GM13976 (cell line): Measurements from ENCODE around the gene C1orf115.

Experiments
- DNase-seq: peaks from one replicate; pipeline ENCODE4 v3.0.0; 2012; ENCODE audit warnings: low spot score
- CTCF ChIP-seq: IDR thresholded peaks from 2 replicates; pipeline ENCODE4 v1.5.1; 2012; ENCODE audit warnings: borderline replicate concordance, mild to moderate bottlenecking; ENCODE audit not compliant: insufficient read depth; ENCODE audit errors: extremely low read depth, missing control alignments, control extremely low read depth
- in situ Hi-C: fragments of 300-500 bp; cut with MboI; formaldehyde crosslinking; loops from one replicate; pipeline ENCODE4 v1.12.0; 2022; ENCODE audit warnings: low sequenced_read_pairs, mixed read lengths, inconsistent platforms; ENCODE audit not compliant: unreplicated experiment

The C1orf115 gene

GRCh38 chr1:220698607-220699016, 8.4 kb downstream of the C1orf115 start:
- DNase-seq: no peak
- in situ Hi-C loops: no loop called here
- no peak for TF ChIP-seq CTCF

- DNase-seq: no peak
- TF ChIP-seq CTCF: no peak
- in situ Hi-C loops: no loop called here
Measured at GRCh38 chr1:220699044-220699443, 8.9 kb downstream of the C1orf115 start.

DNA sequence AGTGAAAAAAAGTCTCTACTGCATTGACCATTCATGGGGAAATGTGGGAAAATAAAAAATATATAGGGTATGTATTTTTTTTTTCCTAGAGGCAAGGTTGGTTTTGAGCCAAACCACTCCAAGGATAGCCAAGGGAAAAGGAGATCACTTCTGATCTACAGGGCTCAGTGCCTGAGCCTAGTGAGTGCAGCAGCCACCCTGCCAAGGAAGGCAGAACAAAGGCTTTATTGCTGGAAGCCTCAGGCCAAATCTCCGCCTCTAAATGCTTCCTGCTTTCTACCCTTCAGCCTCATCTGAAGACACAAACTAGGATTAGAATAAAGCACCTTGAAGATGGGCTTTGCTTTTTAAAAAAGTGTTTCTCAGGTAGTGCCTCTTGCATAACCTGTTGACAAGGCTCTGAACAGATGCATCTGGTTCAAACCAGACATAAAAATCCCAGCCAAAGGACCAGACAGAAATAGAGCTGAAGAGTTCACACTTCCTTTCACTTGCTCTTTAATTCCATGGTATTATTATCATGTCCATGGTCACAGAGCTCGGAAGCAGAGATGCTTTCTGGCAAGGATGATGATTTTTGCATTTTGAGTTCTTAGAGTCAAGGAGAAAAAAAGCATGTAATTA, 10.5 kb downstream of the C1orf115 start:
- no peak for DNase-seq
- TF ChIP-seq CTCF: no peak

DNA sequence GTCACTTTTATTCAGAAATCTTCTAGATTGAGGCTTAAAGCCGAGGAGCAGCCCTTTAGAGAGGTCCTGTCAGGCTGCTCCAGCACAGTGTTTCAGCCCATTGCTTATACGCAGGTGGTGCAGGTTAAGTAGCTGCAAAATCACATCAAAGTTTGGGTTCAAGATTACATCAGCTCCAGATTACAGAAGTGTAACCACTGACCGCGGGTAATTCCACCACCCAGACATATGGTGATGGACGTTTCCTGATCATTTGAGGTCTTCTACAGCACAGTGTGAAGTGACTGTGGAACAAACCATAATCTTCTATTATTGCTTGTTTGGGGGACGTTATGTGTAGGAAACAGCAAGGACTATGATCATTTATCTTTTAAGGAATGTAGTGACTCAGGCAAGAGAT, 11.8 kb downstream of the C1orf115 start:
- no peak for TF ChIP-seq CTCF
- in situ Hi-C loops: no loop called here
- DNase-seq: no peak

More for the DNA sequence above, 10.5 kb downstream of the C1orf115 start:
- in situ Hi-C loops: no loop called here

- no peak for DNase-seq
- TF ChIP-seq CTCF: no peak
- in situ Hi-C loops: no loop called here
Measured at GRCh38 chr1:220702733-220703270, 12.6 kb downstream of the C1orf115 start.

GRCh38 chr1:220703305-220703704, 13.1 kb downstream of the C1orf115 start:
- in situ Hi-C loops: no loop called here
- TF ChIP-seq CTCF: no peak
- no peak for DNase-seq
